ENCODE results near the gene TMED8.

The TMED8 gene

GRCh38 chr14:77406086-77406485 lies 29.2 kb upstream of the TMED8 start:
- no peak overlapping the region for H3K27ac ChIP-seq (ENCODE audit: low read depth, low read length)
- H3K27me3 ChIP-seq (ENCODE audit: insufficient read depth, low read length), result no peaks in the 10 kb centered on the region
- H3K4me3 ChIP-seq (ENCODE audit: low read length), result no peak overlapping the region
- H3K9ac ChIP-seq (ENCODE audit: low read depth, low read length), result no peak overlapping the region
- H3K9me3 ChIP-seq (ENCODE audit: insufficient read depth, low read depth, low read length), result no peaks in the 10 kb centered on the region
- no peaks in the 10 kb centered on the region for H3K36me3 ChIP-seq (ENCODE audit: insufficient read depth, low read length)
- H3K4me1 ChIP-seq (ENCODE audit: insufficient read depth, low read length), result no peaks in the 10 kb centered on the region
- 91% methylated on average over 2 of the region's 3 CpGs for WGBS

GRCh38 chr14:77403768-77404167 lies 26.9 kb upstream of the TMED8 start:
- no peak overlapping the region for H3K4me3 ChIP-seq (ENCODE audit: low read length)

GRCh38 chr14:77400216-77400615 lies 23.3 kb upstream of the TMED8 start:
- Histone ChIP-seq H3K36me3 (ENCODE audit: insufficient read depth, low read length) (no peaks in the 10 kb centered on the region), H3K9ac (ENCODE audit: low read depth, low read length) (no peak overlapping the region), H3K27ac (ENCODE audit: low read depth, low read length) (no peak overlapping the region), H3K4me3 (ENCODE audit: low read length) (no peak overlapping the region), H3K27me3 (ENCODE audit: insufficient read depth, low read length) (no peaks in the 10 kb centered on the region), H3K9me3 (ENCODE audit: insufficient read depth, low read depth, low read length) (0 out of 2 replicates have a peak, but pooled peaks cover 5% of the 10 kb centered on the region), H3K4me1 (ENCODE audit: insufficient read depth, low read length) (no peaks in the 10 kb centered on the region)
- 77% methylated on average over 6 of the region's 6 CpGs for WGBS

More at GRCh38 chr14:77403768-77404167, 26.9 kb upstream of the TMED8 start:
- Histone ChIP-seq H3K36me3 (ENCODE audit: insufficient read depth, low read length) (no peaks in the 10 kb centered on the region), H3K9me3 (ENCODE audit: insufficient read depth, low read depth, low read length) (no peaks in the 10 kb centered on the region), H3K4me1 (ENCODE audit: insufficient read depth, low read length) (no peaks in the 10 kb centered on the region), H3K27me3 (ENCODE audit: insufficient read depth, low read length) (no peaks in the 10 kb centered on the region), H3K9ac (ENCODE audit: low read depth, low read length) (no peak overlapping the region), H3K27ac (ENCODE audit: low read depth, low read length) (no peak overlapping the region)
- 92% methylated on average over 3 of the region's 3 CpGs for WGBS

- Histone ChIP-seq H3K9ac (ENCODE audit: low read depth, low read length) (no peak overlapping the region), H3K27ac (ENCODE audit: low read depth, low read length) (no peak overlapping the region), H3K4me3 (ENCODE audit: low read length) (no peak overlapping the region), H3K9me3 (ENCODE audit: insufficient read depth, low read depth, low read length) (no peaks in the 10 kb centered on the region), H3K27me3 (ENCODE audit: insufficient read depth, low read length) (no peaks in the 10 kb centered on the region), H3K4me1 (ENCODE audit: insufficient read depth, low read length) (no peaks in the 10 kb centered on the region), H3K36me3 (ENCODE audit: insufficient read depth, low read length) (no peaks in the 10 kb centered on the region)
- WGBS, result 95% methylated on average over 4 of the region's 4 CpGs
Observed at GRCh38 chr14:77390188-77390587, 13.3 kb upstream of the TMED8 start.

- peaks cover 10% of the 10 kb centered on the region; the same call in 1 of the 2 replicates for H3K27me3 ChIP-seq (ENCODE audit: insufficient read depth, low read length)
- WGBS, result 93% methylated on average over 6 of the region's 6 CpGs
- H3K4me3 ChIP-seq (ENCODE audit: low read length), result no peak overlapping the region
- no peak overlapping the region for H3K27ac ChIP-seq (ENCODE audit: low read depth, low read length)
- H3K4me1 ChIP-seq (ENCODE audit: insufficient read depth, low read length), result peaks cover 7% of the 10 kb centered on the region; the same call in 1 of the 2 replicates
- no peaks in the 10 kb centered on the region for H3K36me3 ChIP-seq (ENCODE audit: insufficient read depth, low read length)
- no peak overlapping the region for H3K9ac ChIP-seq (ENCODE audit: low read depth, low read length)
- H3K9me3 ChIP-seq (ENCODE audit: insufficient read depth, low read depth, low read length), result no peaks in the 10 kb centered on the region
Observed at GRCh38 chr14:77378701-77379100, 1.8 kb upstream of the TMED8 start.

GRCh38 chr14:77377502-77377844 lies 579 bp upstream of the TMED8 start:
- no peaks in the 10 kb centered on the region for H3K9me3 ChIP-seq (ENCODE audit: insufficient read depth, low read depth, low read length)
- H3K27ac ChIP-seq (ENCODE audit: low read depth, low read length), result no peak overlapping the region
- H3K36me3 ChIP-seq (ENCODE audit: insufficient read depth, low read length), result no peaks in the 10 kb centered on the region
- H3K4me3 ChIP-seq (ENCODE audit: low read length), result peak overlapping the region; percentile 83
- peaks cover 9% of the 10 kb centered on the region; the same call in 1 of the 2 replicates for H3K4me1 ChIP-seq (ENCODE audit: insufficient read depth, low read length)
- WGBS, result 20% methylated on average over 10 of the region's 10 CpGs
- H3K27me3 ChIP-seq (ENCODE audit: insufficient read depth, low read length), result peaks cover 10% of the 10 kb centered on the region; the same call in 1 of the 2 replicates
- peak overlapping the region; percentile 83; the same call in 1 of the 2 replicates for H3K9ac ChIP-seq (ENCODE audit: low read depth, low read length)

GRCh38 chr14:77375973-77376770 lies 722 bp downstream of the TMED8 start:
- Histone ChIP-seq H3K9me3 (ENCODE audit: insufficient read depth, low read depth, low read length) (no peaks in the 10 kb centered on the region), H3K36me3 (ENCODE audit: insufficient read depth, low read length) (no peaks in the 10 kb centered on the region), H3K27ac (ENCODE audit: low read depth, low read length) (no peak overlapping the region), H3K4me3 (ENCODE audit: low read length) (peak overlapping the region; percentile 83), H3K9ac (ENCODE audit: low read depth, low read length) (peak overlapping the region; percentile 83), H3K27me3 (ENCODE audit: insufficient read depth, low read length) (peaks cover 10% of the 10 kb centered on the region; the same call in 1 of the 2 replicates), H3K4me1 (ENCODE audit: insufficient read depth, low read length) (peaks cover 14% of the 10 kb centered on the region; the same call in 1 of the 2 replicates)
- 31% methylated on average over 24 of the region's 24 CpGs for WGBS

GRCh38 chr14:77375164-77375950 lies 1.5 kb downstream of the TMED8 start:
- WGBS, result 96% methylated on average over 8 of the region's 9 CpGs
- Histone ChIP-seq H3K4me1 (ENCODE audit: insufficient read depth, low read length) (peaks cover 14% of the 10 kb centered on the region; the same call in 1 of the 2 replicates), H3K27me3 (ENCODE audit: insufficient read depth, low read length) (peaks cover 10% of the 10 kb centered on the region; the same call in 1 of the 2 replicates), H3K27ac (ENCODE audit: low read depth, low read length) (no peak overlapping the region), H3K9me3 (ENCODE audit: insufficient read depth, low read depth, low read length) (no peaks in the 10 kb centered on the region), H3K36me3 (ENCODE audit: insufficient read depth, low read length) (no peaks in the 10 kb centered on the region), H3K9ac (ENCODE audit: low read depth, low read length) (no peak overlapping the region), H3K4me3 (ENCODE audit: low read length) (peak overlapping the region; percentile 83; the same call in 1 of the 2 replicates)

- Histone ChIP-seq H3K9ac (ENCODE audit: low read depth, low read length) (no peak overlapping the region; the same call in 1 of the 2 replicates), H3K4me3 (ENCODE audit: low read length) (no peak overlapping the region), H3K9me3 (ENCODE audit: insufficient read depth, low read depth, low read length) (no peaks in the 10 kb centered on the region), H3K27me3 (ENCODE audit: insufficient read depth, low read length) (no peaks in the 10 kb centered on the region), H3K36me3 (ENCODE audit: insufficient read depth, low read length) (no peaks in the 10 kb centered on the region), H3K4me1 (ENCODE audit: insufficient read depth, low read length) (peaks cover 14% of the 10 kb centered on the region; the same call in 1 of the 2 replicates), H3K27ac (ENCODE audit: low read depth, low read length) (no peak overlapping the region)
- whole genome bisulfite sequencing, result 85% methylated on average over 4 of the region's 4 CpGs
Observed at GRCh38 chr14:77372304-77372841, 4.5 kb downstream of the TMED8 start.

GRCh38 chr14:77369285-77369684 lies 7.6 kb downstream of the TMED8 start:
- Histone ChIP-seq H3K4me1 (ENCODE audit: insufficient read depth, low read length) (peaks cover 6% of the 10 kb centered on the region; the same call in 1 of the 2 replicates), H3K4me3 (ENCODE audit: low read length) (no peak overlapping the region), H3K9ac (ENCODE audit: low read depth, low read length) (no peak overlapping the region), H3K27me3 (ENCODE audit: insufficient read depth, low read length) (no peaks in the 10 kb centered on the region), H3K27ac (ENCODE audit: low read depth, low read length) (no peak overlapping the region), H3K9me3 (ENCODE audit: insufficient read depth, low read depth, low read length) (no peaks in the 10 kb centered on the region), H3K36me3 (ENCODE audit: insufficient read depth, low read length) (no peaks in the 10 kb centered on the region)
- 74% methylated on average over 1 of the region's 1 CpG for WGBS

GRCh38 chr14:77364146-77364545 lies 12.7 kb downstream of the TMED8 start:
- no peaks in the 10 kb centered on the region for H3K36me3 ChIP-seq (ENCODE audit: insufficient read depth, low read length)
- H3K9ac ChIP-seq (ENCODE audit: low read depth, low read length), result no peak overlapping the region
- H3K4me1 ChIP-seq (ENCODE audit: insufficient read depth, low read length), result no peaks in the 10 kb centered on the region
- no peak overlapping the region for H3K4me3 ChIP-seq (ENCODE audit: low read length)
- H3K9me3 ChIP-seq (ENCODE audit: insufficient read depth, low read depth, low read length), result no peaks in the 10 kb centered on the region
- no peaks in the 10 kb centered on the region for H3K27me3 ChIP-seq (ENCODE audit: insufficient read depth, low read length)
- no peak overlapping the region for H3K27ac ChIP-seq (ENCODE audit: low read depth, low read length)
- WGBS, result 96% methylated on average over 3 of the region's 3 CpGs
